ENCODE data around the gene SYNJ1.
A peak's percentile ranks its signal among the peaks of the same experiment; 100 is the strongest.
"Not testable (repeated sequence)": the region's sequence is repeated elsewhere in the genome, so short reads cannot be mapped to it uniquely, and the experiment has no call there.

The SYNJ1 gene

GRCh38 chr21:32612075-32612998 lies 115.5 kb downstream of the SYNJ1 start, which contains the start of gene CFAP298:
CFAP298 (minus strand) TSS chr21:32612377; CDS start chr21:32612243, 134 bp downstream.
- peak; percentile 88 for DNase-seq (ENCODE audit: low spot score)

DNA sequence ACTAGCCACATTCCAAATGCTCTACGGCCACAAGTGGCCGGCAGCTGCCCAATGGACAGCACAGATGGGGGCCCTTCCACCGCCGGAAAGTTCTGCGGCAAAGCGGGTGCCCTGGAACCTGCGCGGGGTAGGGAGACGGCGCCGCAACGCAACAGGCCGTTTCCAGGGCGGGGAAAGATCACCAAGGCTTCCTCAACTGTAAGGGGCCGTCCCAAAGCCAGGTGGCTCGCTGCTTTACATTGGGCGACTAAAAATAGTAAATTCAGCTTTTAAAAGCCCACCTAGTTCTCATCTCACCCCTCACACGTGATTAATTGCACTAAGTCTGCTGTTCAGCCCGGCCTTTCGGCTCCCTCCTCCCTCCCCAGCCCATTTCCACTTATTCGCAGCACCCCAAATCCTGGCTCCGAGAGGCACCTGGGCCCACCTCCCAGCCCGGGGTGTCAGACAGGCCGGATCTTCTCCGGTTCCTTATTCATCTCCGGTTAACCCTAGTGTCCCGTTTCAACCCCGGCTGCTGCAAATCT lies 116.3 kb downstream of the SYNJ1 start:
- DNase-seq (ENCODE audit: low spot score) = peak; percentile 41

DNA sequence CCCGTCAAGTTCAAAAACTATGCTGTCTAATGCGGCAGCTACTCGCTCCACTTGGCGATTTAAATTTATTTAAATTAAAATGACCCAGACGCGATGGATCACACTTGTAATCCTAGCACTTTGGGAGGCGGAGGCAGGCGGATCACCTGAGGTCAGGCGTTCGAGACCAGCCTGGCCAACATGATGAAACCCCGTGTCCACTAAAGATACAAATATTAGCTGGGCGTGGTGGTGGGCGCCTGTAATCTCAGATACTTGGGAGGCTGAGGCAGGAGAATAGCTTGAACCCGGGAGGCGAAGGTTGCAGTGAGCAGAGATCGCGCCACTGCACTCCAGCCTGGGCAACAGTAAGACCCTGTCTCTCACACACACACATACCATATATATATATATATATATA lies 116.9 kb downstream of the SYNJ1 start:
- not testable (repeated sequence) for DNase-seq (ENCODE audit: low spot score)

DNA sequence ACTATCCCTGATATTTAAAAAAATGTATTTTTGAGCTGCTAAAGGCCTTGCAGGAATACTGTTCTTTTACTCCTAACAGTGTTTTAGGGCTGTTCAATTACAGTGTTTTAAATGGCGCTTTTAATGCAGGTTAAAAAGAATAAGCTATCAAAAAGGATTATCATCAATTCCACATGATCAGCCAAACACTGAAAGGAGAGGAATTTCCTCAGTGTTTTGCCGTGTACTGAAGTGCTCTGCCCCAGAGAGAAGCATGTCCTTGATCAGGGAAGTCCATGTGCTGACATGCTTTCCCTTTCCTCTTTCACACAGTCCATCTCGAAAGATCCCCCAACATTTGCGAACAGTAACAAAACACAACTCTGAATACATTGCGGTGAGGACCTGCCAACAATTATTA lies 119.0 kb downstream of the SYNJ1 start:
- no peak for DNase-seq (ENCODE audit: low spot score)

- no peak for DNase-seq (ENCODE audit: low spot score)
Measured at GRCh38 chr21:32605469-32605868, 122.3 kb downstream of the SYNJ1 start.

DNA sequence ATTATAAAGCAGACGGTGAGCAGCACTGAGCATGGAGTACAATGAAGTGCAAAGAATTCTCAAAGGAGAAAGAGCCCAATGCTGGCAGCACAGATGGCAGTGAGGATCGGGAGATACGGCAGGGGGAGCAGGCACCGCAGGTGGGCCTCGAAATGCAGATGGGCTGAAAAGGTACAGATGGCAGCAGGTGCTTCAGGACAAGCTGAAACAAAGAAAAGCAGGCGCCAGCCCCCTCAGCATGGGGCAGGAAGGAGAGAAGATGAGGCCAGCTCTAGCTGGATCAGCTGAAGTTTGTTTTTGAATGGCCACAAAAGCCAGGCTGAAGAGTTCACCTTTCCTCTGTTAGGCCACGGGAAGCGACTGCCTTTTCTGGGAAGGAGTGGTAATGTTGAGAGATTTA lies 123.3 kb downstream of the SYNJ1 start:
- DNase-seq (ENCODE audit: low spot score) = no peak

DNA sequence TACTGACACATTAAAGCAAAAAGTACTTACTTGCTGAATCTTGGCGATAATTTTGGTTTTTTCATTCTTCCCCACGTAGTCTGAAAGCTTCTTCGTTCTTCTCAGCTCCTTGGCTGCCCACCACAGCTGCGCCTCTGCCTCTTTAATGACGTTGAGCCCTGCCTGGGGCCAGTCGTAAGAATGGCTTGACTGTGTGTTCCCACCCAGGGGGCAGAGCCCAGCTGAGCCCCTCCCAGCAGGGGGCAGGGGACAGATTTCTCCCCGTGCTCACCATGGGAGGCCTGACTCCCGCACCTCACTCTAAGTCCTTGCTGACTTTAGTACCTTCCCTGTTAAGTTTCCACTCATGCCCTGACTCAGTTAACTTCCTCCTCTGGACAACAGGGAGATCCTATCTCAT lies 124.7 kb downstream of the SYNJ1 start:
- DNase-seq (ENCODE audit: low spot score) = no peak

DNA sequence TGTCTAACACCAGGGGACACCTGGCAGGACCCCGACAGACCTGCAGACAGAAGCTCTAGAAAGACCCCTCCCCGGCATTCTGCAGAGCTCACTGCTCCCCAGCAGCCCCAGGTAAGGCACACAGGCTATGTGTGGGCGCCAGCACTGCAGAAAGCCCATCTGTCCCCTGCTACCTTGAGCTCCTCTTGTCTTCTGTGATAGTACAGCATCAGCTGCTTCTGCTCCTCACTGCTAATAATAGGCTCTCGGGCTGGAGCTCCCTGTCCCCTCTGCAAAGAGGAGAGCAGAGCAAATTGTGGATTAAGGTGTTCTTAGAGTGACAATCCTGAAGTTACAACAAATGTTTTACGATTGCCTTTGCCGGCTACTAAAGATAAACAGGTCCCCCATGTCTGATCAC lies 125.7 kb downstream of the SYNJ1 start:
- DNase-seq (ENCODE audit: low spot score) = no peak

- DNase-seq (ENCODE audit: low spot score) = no peak
Measured at GRCh38 chr21:32599526-32599925, 128.3 kb downstream of the SYNJ1 start.

DNA sequence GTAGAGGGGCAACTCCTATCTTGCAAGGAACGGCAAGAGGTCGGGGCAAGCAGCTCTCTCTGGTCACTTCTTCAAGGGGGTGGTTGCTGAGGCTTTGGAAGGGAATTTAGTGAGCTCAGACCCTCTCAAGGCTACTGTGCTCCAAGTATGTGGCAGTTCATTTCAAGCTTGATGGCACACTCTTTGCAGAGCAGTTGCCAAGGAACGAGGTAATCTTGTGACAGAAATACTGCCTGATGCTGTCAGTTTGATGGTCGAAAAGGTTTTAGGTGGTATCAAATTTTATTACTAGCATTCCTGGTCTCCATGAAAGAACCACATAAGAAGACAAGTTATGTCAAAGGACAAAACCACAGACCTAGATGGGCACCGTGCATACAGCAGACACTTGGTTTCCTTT lies 128.7 kb downstream of the SYNJ1 start:
- no peak for DNase-seq (ENCODE audit: low spot score)

GRCh38 chr21:32597205-32597604 lies 130.6 kb downstream of the SYNJ1 start:
- peak; percentile 62 for DNase-seq (ENCODE audit: low spot score)

- DNase-seq (ENCODE audit: low spot score) = no peak
Measured at GRCh38 chr21:32595431-32595830, 132.4 kb downstream of the SYNJ1 start.

- DNase-seq (ENCODE audit: low spot score) = no peak
Measured at GRCh38 chr21:32593690-32594089, 134.1 kb downstream of the SYNJ1 start.

- no peak for DNase-seq (ENCODE audit: low spot score)
Measured at GRCh38 chr21:32592929-32593502, 134.8 kb downstream of the SYNJ1 start.

GRCh38 chr21:32590130-32590529 lies 137.7 kb downstream of the SYNJ1 start:
- no peak for DNase-seq (ENCODE audit: low spot score)

GRCh38 chr21:32587651-32588050 lies 140.2 kb downstream of the SYNJ1 start:
- no peak for DNase-seq (ENCODE audit: low spot score)

GRCh38 chr21:32587120-32587519 lies 140.7 kb downstream of the SYNJ1 start:
- no peak for DNase-seq (ENCODE audit: low spot score)

GRCh38 chr21:32585970-32586369 lies 141.8 kb downstream of the SYNJ1 start:
- DNase-seq (ENCODE audit: low spot score) = no peak

DNA sequence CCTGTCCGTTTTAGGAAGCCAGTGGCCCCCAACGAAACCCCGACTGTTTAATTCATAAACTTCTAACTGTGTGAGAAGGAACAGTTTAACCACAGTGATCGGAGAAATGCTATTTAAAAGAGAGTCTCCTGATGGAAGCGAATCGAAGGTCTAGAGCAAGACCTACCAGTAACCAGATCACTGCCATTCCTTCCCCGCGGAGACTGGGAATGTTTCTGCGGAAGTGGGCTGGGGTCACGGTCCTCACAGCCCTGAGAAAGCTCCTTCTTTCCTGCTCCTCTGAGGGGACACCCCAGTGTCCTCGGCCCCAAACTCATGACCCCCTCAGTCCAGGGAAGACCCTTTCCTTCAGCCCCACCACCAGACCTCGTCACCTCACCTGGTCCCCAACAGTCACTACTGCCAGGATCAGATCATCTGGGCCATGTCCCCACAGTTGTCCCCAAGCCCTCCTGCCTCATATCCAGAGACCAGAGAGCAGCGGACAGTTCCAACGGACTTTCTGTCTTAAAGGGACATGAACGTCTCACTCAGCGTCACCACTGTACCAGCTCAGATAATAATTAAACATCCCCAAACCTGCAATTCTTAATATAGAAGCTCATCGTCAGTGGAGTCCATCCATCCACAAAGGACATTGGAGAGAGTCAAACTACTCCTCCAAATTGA lies 142.6 kb downstream of the SYNJ1 start, which contains the start of gene TCP10L:
Gene TCP10L (minus strand): TSS at position 482 of the 669 bp plus-strand sequence. CDS start 1,219 bp downstream, outside the sequence.
- no peak for DNase-seq (ENCODE audit: low spot score)

DNA sequence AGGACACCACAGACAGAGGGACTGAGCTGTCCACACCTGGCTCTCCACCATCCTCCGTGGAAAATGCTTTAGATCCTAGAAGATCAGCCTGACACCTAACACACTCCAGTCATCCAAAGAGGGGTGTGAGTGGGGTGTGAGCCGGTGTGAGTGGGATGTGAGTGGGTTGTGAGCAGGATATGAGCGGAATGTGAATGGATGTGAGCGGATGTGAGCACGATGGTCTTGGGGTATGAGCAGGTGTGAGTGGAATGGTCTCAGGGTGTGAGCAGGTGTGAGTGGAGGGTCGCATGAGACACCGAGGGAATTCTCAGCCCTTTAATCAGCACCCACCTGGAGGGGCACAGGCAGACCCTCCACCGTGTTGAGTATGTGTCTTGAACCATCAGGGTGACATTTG lies 143.3 kb downstream of the SYNJ1 start:
- DNase-seq (ENCODE audit: low spot score) = no peak

DNA sequence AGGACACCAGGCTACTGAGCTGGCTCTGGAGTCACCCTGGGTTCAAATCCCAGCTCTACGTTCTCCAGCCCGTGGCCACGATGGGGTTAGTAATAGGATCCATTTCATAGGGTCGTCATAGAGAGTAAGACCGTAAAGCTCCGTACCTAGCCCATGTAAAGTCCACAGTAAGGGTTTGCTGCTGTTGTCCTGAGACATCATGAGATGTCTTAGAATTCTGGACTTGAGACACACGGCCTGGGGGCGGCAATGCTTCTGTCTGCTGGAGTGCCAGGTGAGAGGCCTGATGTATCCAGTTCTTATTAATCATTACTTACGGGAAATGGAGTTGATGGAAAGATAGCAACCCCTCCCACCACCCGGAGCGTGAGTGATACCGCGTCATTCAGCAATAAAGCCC lies 146.1 kb downstream of the SYNJ1 start:
- no peak for DNase-seq (ENCODE audit: low spot score)

DNA sequence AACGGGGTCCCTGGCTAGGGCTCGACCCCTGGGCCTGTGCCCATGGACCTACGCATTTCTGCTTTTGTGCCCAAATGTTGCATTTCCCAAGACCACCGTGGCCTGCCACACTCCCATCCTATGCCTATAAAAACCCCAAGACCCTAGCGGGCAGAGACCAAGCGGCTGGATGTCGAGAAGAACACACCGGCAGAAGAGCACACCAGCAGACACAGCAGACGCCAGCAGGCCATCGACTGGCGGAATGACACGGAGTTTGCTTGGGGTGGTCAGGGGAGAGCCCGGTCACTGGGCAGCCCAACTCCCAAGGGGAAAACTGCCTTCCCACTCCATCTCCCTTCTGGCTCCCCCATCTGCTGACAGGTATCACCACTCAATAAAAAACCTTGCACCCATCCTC lies 146.9 kb downstream of the SYNJ1 start:
- no peak for DNase-seq (ENCODE audit: low spot score)

Data from hepatic stellate cell (primary cell).